WI38 (cell line): Measurements from ENCODE around the gene QSOX1.

Experiments
- H3K4me3 ChIP-seq: 2 replicates; pipeline ENCODE4 v1.5.1; 2011; ENCODE audit warnings: low read depth, mild to moderate bottlenecking, control low read depth, low read length
- CTCF ChIP-seq: IDR thresholded peaks from 2 replicates; pipeline ENCODE4 v1.5.1; 2012; ENCODE audit warnings: low read depth, mild to moderate bottlenecking, control low read depth, low read length

Gene QSOX1

GRCh38 chr1:180244840-180245239 lies 90.2 kb downstream of the QSOX1 start:
- TF ChIP-seq CTCF = no peak
- H3K4me3 ChIP-seq = no peak overlapping the region

GRCh38 chr1:180246579-180246978 lies 91.9 kb downstream of the QSOX1 start:
- no peak overlapping the region for H3K4me3 ChIP-seq
- no peak for TF ChIP-seq CTCF

- no peak for TF ChIP-seq CTCF
- no peak overlapping the region for H3K4me3 ChIP-seq
Measured at GRCh38 chr1:180247061-180247460, 92.4 kb downstream of the QSOX1 start.

DNA sequence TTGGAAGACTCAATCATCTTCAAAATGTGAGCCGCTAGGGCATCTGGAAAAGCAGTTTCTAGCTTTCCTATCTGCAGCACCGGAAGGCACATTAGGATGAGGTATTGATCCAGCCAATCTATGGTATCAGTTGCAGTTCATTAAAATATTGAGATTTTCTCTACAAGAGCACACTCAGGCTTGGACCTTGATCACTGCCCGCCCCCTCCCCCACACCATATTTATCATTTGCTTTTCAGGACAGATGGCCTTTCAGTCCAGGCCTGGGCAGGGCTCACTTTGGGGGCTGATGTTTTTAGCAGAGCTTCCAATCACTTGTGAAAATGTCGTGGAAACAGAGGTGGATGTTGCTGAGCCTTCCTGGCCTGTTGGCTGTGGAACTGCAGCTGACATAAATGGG lies 92.9 kb downstream of the QSOX1 start:
- H3K4me3 ChIP-seq = no peak overlapping the region

GRCh38 chr1:180248176-180248575 lies 93.5 kb downstream of the QSOX1 start:
- TF ChIP-seq CTCF = no peak
- no peak overlapping the region for H3K4me3 ChIP-seq

More for the DNA sequence above, 92.9 kb downstream of the QSOX1 start:
- TF ChIP-seq CTCF = no peak

DNA sequence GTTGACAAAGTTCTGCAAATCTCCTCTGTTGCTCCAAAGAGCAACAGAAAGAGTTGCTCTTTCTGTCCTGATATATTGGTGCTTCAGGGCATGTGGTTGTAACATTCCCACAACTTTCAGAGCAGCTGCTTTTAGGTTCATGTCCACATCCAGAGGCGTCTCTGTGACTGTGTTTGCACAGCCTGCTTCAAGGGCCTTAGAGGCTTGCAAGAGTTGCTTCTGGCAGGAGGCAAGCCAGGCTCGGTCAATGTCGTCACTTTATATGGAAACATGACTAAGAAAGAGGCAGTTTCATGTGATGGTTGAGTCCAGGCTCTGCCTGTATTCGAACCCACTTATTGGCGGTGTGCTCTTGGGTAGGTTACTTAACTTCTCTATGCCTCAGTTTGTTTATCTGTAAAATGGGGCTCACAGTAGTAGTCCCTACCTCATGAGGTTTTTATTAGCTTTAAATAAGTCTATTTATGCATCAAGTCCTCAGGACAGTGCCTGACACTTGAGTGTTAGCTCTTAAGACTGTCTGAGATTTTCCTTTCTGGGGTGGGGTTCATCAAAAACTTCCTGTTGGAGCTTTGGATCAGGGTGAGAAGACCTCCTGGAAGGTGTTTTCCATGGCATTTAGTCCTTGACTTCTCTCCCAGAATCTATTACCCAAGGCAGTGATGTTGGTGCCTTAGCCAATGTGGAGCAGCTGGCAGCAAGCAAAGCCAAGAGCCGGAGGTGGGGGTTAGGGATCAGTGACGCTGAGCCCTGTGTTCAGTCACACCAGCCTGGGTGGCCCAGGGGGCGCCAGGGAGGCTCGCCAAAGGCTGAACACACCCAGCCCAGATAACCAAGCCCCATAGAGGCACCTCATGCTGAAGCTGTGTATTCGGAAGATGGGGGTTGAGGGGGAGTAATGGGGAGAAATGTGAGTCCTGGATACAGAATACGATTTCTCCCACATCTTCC lies 94.3 kb downstream of the QSOX1 start:
- 0 out of 2 replicates have a peak, but pooled peaks have one; percentile 8 for TF ChIP-seq CTCF

More for the DNA sequence above, 94.3 kb downstream of the QSOX1 start:
- H3K4me3 ChIP-seq = no peak overlapping the region
